ENCODE measurements around the gene OTOS. TPM values are rescaled to one million over a fixed set of nuclear protein-coding genes. Genes with fewer than 3 reads are reported as not detected.

OTOS gene
- total RNA-seq, 1 donor from 2014 or later, result not detected

- H3K4me3 ChIP-seq (ENCODE audit: low read depth, low read length), result no peak overlapping the region
- peaks cover 3% of the 10 kb centered on the region for H3K27me3 ChIP-seq (ENCODE audit: control insufficient read depth, insufficient read depth, low read length)
- H3K36me3 ChIP-seq (ENCODE audit: control insufficient read depth, insufficient read depth, low read length), result no peaks in the 10 kb centered on the region
- TF ChIP-seq CTCF (IDR thresholded peaks at IDR 0.05; ENCODE audit: insufficient read depth, low read length, poor library complexity, severe bottlenecking), result no peak
- no peak for DNase-seq (ENCODE audit: low read depth)
These were observed 7.6 kb upstream of the OTOS start for GRCh38 chr2:240147911-240148587.

- no peak overlapping the region for H3K4me3 ChIP-seq (ENCODE audit: low read depth, low read length)
- no peaks in the 10 kb centered on the region for H3K36me3 ChIP-seq (ENCODE audit: control insufficient read depth, insufficient read depth, low read length)
- TF ChIP-seq CTCF (IDR thresholded peaks at IDR 0.05; ENCODE audit: insufficient read depth, low read length, poor library complexity, severe bottlenecking), result no peak
- H3K27me3 ChIP-seq (ENCODE audit: control insufficient read depth, insufficient read depth, low read length), result peaks cover 5% of the 10 kb centered on the region
- DNase-seq (ENCODE audit: low read depth), result no peak
These were observed 6.9 kb upstream of the OTOS start for GRCh38 chr2:240147382-240147781.

DNA sequence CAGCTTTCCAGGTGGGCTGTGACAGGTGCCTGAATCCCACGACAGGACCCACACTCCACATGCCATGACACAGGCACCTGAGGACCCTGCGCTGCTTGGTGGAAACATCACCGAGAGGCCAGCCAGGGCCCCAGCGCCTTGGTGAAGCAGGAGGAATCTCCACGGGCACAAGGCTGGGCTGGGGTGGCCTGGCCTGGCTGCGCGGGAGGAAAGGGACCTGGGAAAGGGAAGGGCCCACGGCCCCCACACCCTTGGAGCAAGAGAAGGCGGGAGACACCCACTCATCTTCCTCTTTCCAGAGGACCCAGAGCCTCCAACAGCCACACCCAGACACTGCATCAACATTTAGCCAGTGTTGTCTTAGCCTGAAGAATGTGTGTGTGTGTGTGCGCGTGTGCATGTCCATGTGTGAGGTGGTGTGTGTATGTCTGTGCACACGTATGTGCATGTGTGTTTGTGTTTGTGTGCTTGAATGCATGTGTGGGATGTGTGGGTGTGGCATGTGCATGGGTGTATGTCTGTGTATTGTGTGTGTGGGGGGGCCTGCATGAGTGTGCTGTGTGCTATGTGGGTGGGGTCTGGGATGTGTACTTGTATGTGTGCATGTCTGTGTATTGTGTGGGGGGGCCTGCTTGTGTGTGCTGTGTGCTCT is 6.3 kb upstream of the OTOS start:
- H3K27me3 ChIP-seq (ENCODE audit: control insufficient read depth, insufficient read depth, low read length), result peaks cover 11% of the 10 kb centered on the region
- H3K4me3 ChIP-seq (ENCODE audit: low read depth, low read length), result no peak overlapping the region
- no peak for DNase-seq (ENCODE audit: low read depth)
- no peak for TF ChIP-seq CTCF (IDR thresholded peaks at IDR 0.05; ENCODE audit: insufficient read depth, low read length, poor library complexity, severe bottlenecking)
- H3K36me3 ChIP-seq (ENCODE audit: control insufficient read depth, insufficient read depth, low read length), result no peaks in the 10 kb centered on the region

DNA sequence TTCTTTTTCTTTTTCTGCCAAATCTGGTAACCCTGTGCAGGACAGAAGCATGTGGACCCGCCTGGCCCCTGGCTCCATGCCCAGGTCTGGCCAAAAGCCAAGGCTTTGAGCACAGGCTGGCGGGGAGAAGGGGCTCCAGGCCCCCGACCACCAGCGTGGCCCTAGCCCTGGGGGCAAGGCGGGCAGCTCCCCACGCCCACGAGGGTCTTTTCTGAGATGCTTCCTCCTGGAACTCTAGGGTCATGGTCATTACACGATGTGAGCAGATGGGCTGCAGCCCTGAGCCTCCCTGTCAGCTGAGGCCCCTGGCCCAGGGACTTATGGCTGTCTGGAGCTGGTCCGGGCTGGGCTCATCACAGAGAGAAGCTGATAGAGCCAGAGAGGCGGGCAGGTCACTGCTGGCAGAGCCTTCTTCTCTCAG is 5.7 kb upstream of the OTOS start:
- DNase-seq (ENCODE audit: low read depth), result no peak
- TF ChIP-seq CTCF (IDR thresholded peaks at IDR 0.05; ENCODE audit: insufficient read depth, low read length, poor library complexity, severe bottlenecking), result no peak
- Histone ChIP-seq H3K27me3 (ENCODE audit: control insufficient read depth, insufficient read depth, low read length) (peaks cover 11% of the 10 kb centered on the region), H3K4me3 (ENCODE audit: low read depth, low read length) (no peak overlapping the region), H3K36me3 (ENCODE audit: control insufficient read depth, insufficient read depth, low read length) (no peaks in the 10 kb centered on the region)

GRCh38 chr2:240145461-240145860 is 5.0 kb upstream of the OTOS start:
- no peak for TF ChIP-seq CTCF (IDR thresholded peaks at IDR 0.05; ENCODE audit: insufficient read depth, low read length, poor library complexity, severe bottlenecking)

More at GRCh38 chr2:240145461-240145860, 5.0 kb upstream of the OTOS start:
- Histone ChIP-seq H3K4me3 (ENCODE audit: low read depth, low read length) (no peak overlapping the region), H3K36me3 (ENCODE audit: control insufficient read depth, insufficient read depth, low read length) (no peaks in the 10 kb centered on the region), H3K27me3 (ENCODE audit: control insufficient read depth, insufficient read depth, low read length) (peaks cover 16% of the 10 kb centered on the region)
- no peak for DNase-seq (ENCODE audit: low read depth)
